K562 (cell line): ENCODE measurements around the gene NBDY. TPM values are rescaled to one million over a fixed set of nuclear protein-coding genes. Genes with fewer than 3 reads are reported as not detected.

ENCODE experiments used
- ATAC-seq: fragments of 200-7000 bp; cut with Tn5 transposase; 3 replicates; pipeline ENCODE4 v1.9.1; 2020; ENCODE audit warnings: moderate library complexity
- BruUV-seq: library from RNA; stranded (reverse); fragments of 400-500 nt; replicated peaks from 2 replicates; lab custom pipeline; 2021; lab: Mats Ljungman, UMichigan
- CTCF ChIA-PET: fragments of 300-600 bp; formaldehyde crosslinking; extraction: SDS; loops from one replicate; lab custom pipeline; 2021; ENCODE audit warnings: low intra/inter-chr PET ratio; lab: Yijun Ruan, JAX
- POLR2A ChIA-PET: fragments of 300-600, 350-650 bp; sonication (Branson Sonifier 250); formaldehyde crosslinking; extraction: SDS; loops from one replicate; lab custom pipeline; 2021; ENCODE audit warnings: antibody characterized with exemption, inconsistent platforms; lab: Yijun Ruan, JAX
- DNase-seq, 4 experiments: peaks; one replicate each; pipeline versions ENCODE4 v3.0.0 to v3.0.0-alpha.2; 2011 to 2018; ENCODE audit warnings: low spot score in 3 of 4, mixed read lengths in 3 of 4; ENCODE audit errors: extremely low read depth in 1 of 4
- FAIRE-seq: peaks from 2 replicates; lab custom pipeline; 2011; peaks lifted over from hg19 to GRCh38; lab: Jason Lieb, UNC
- H2AFZ ChIP-seq: 2 replicates; pipeline ENCODE4 v1.6.0; 2011; ENCODE audit warnings: low read depth, low read length, control low read depth, inconsistent platforms
- H3K27ac ChIP-seq: fragments of 200-600 bp; 3 replicates; pipeline ENCODE4 v1.8.0; 2011; ENCODE audit warnings: low read depth, mild to moderate bottlenecking, control low read depth, inconsistent platforms, low read length, moderate library complexity, mixed read lengths; ENCODE audit errors: extremely low read depth
- H3K27me3 ChIP-seq, 2 experiments: fragments of 300-600 bp in 1 of 2; 2 replicates in 1 of 2; 3 replicates in 1 of 2; pipeline versions ENCODE4 v1.6.0 to v1.8.0; 2011; ENCODE audit warnings: inconsistent platforms in 2 of 2, low read length in 2 of 2, mild to moderate bottlenecking in 1 of 2, mixed read lengths in 1 of 2, moderate library complexity in 1 of 2; ENCODE audit not compliant: control insufficient read depth in 2 of 2, insufficient read depth in 2 of 2
- H3K36me3 ChIP-seq: fragments of 300-600 bp; 3 replicates; pipeline ENCODE4 v1.8.0; 2011; ENCODE audit warnings: mild to moderate bottlenecking, low read length, inconsistent platforms; ENCODE audit not compliant: control insufficient read depth, insufficient read depth
- H3K4me1 ChIP-seq, 2 experiments: fragments of 200-600 bp in 1 of 2; replicated peaks in 1 of 2; 2 replicates in 1 of 2; 3 replicates in 1 of 2; pipeline versions ENCODE4 v1.5.1 to v1.8.0; 2011; ENCODE audit warnings: inconsistent platforms in 2 of 2, low read length in 2 of 2, mild to moderate bottlenecking in 1 of 2, mixed read lengths in 1 of 2, moderate library complexity in 1 of 2; ENCODE audit not compliant: control insufficient read depth in 2 of 2, insufficient read depth in 2 of 2
- H3K4me2 ChIP-seq: 2 replicates; pipeline ENCODE4 v1.6.1; 2011; ENCODE audit warnings: low read length, control low read depth, inconsistent platforms, mixed read lengths; ENCODE audit not compliant: insufficient read depth
- H3K4me3 ChIP-seq: fragments of 200-600 bp; sonication (generic), shearing (Covaris generic); 2 replicates; pipeline ENCODE4 v1.5.1; 2016; ENCODE audit warnings: control low read depth, inconsistent platforms
- H3K79me2 ChIP-seq: fragments of 200-600 bp; 3 replicates; pipeline ENCODE4 v1.8.0; 2011; ENCODE audit warnings: low read length, inconsistent platforms; ENCODE audit not compliant: control insufficient read depth, insufficient read depth
- H3K9ac ChIP-seq, 2 experiments: 2 replicates each; pipeline versions ENCODE4 v1.6.0 to v1.6.1; 2011; ENCODE audit warnings: low read depth in 2 of 2, low read length in 2 of 2, control low read depth in 1 of 2, inconsistent platforms in 1 of 2, mild to moderate bottlenecking in 1 of 2, mixed read lengths in 1 of 2; ENCODE audit not compliant: insufficient read depth in 1 of 2
- H3K9me1 ChIP-seq: one replicate; pipeline ENCODE4 v1.6.0; 2011; ENCODE audit warnings: inconsistent platforms, mild to moderate bottlenecking, low read length, moderate library complexity; ENCODE audit not compliant: control insufficient read depth, insufficient read depth
- H3K9me3 ChIP-seq: replicated peaks from 2 replicates; pipeline ENCODE4 v1.5.1; 2011; ENCODE audit warnings: low read depth, low read length, inconsistent platforms; ENCODE audit not compliant: control insufficient read depth, insufficient read depth
- H4K20me1 ChIP-seq: replicated peaks from 2 replicates; pipeline ENCODE4 v1.6.1; 2011; ENCODE audit warnings: low read length, inconsistent platforms, mixed read lengths; ENCODE audit not compliant: control insufficient read depth, insufficient read depth
- DPF2 ChIP-seq: fragments of 450-650 bp; IDR thresholded peaks from 2 replicates; pipeline ENCODE4 v1.6.1; 2016
- ZNF592 ChIP-seq: fragments of 450-650 bp; IDR thresholded peaks from 2 replicates; pipeline ENCODE4 v1.6.1; 2017; ENCODE audit warnings: antibody characterized with exemption, mild to moderate bottlenecking
- WGBS: fragments of 100-300 bp; shearing (Covaris generic); methylation state at CpG from one replicate; pipeline ENCODE4 v1.1.6; 2016; ENCODE audit warnings: low coverage, mixed read lengths; ENCODE audit not compliant: insufficient coverage; ENCODE audit errors: missing lambda C conversion rate; 5-methylcytosine and 5-hydroxymethylcytosine counted together
- in situ Hi-C: fragments of 300-500 bp; cut with MboI; formaldehyde crosslinking; loops from 4 replicates; pipeline ENCODE4 v1.15.0; 2018; ENCODE audit warnings: inconsistent platforms, mixed read lengths
- intact Hi-C: fragments of 100-400 bp; cut with micrococcal nuclease; formaldehyde crosslinking; loops from 2 replicates; pipeline ENCODE4 v1.14.2; 2022
- polyA plus RNA-seq, 8 experiments: library from polyadenylated mRNA; depleted of rRNA in 4 of 8; stranded (reverse) in 5 of 8; unstranded in 3 of 8; fragments of >200 nt; fragmentation: Nextera tagmentation in 2 of 8; fragmentation: Illumina TruSeq in 1 of 8; extraction: Ambion mirVana in 2 of 8; extraction: Trizol in 1 of 8; gene quantifications; 2 replicates each; pipeline versions ENCODE4 v1.2.1 to v1.2.3, GENCODE V29; 2011 to 2014; ENCODE audit warnings: inconsistent platforms in 1 of 8, missing spikeins in 1 of 8
- total RNA-seq, 7 experiments: library from RNA; depleted of rRNA in 6 of 7; stranded (reverse); fragments of >200 nt in 6 of 7; fragmentation: Illumina TruSeq in 2 of 7; extraction: Trizol in 2 of 7; gene quantifications; 2 replicates each; pipeline versions ENCODE4 v1.2.1 to v1.2.3, GENCODE V29; 2011 to 2021; ENCODE audit warnings: low replicate concordance in 1 of 7
- TF ChIP-seq, protein P1 (sequence below): sonication (generic); formaldehyde crosslinking; IDR thresholded peaks from 2 replicates; pipeline ENCODE4 v1.4.0; 2020; ENCODE audit warnings: mild to moderate bottlenecking, missing genetic modification reagents

NBDY gene
- total and polyA plus RNA-seq, 9 of the 15 experiments (the other 6 are each of a cell fraction or from before 2014, with no cell fraction given), result 1.00 to 24.7 (median 7.0) TPM

GRCh38 chrX:56813318-56813837 is 84.3 kb downstream of the NBDY start:
- Histone ChIP-seq H3K9me1 (no peaks in the 10 kb centered on the region), H3K27ac (peak overlapping the region; percentile 63), H2AFZ (peak overlapping the region; percentile 78), H3K9me3 (no peaks in the 10 kb centered on the region), H4K20me1 (no peaks in the 10 kb centered on the region), H3K79me2 (no peaks in the 10 kb centered on the region), H3K36me3 (no peaks in the 10 kb centered on the region), H3K27me3 (no peaks in the 10 kb centered on the region), H3K4me3 (no peak overlapping the region), H3K4me2 (peak overlapping the region; percentile 46; the same call in 1 of the 2 replicates), H3K9ac (no peak overlapping the region; a peak in 1 of 4 replicates), H3K4me1 (peaks cover 0 to 4% of the 10 kb centered on the region in 2 experiments; a peak in 2 of 5 replicates)
- peak in 2 of 4 experiments; percentile 6 to 46 for DNase-seq
- FAIRE-seq, result peak; percentile 72
- intact Hi-C loops, result no loop called here
- in situ Hi-C loops, result no loop called here
- CTCF ChIA-PET, result no interaction called here
- WGBS, result 2% methylated on average over 5 of the region's 7 CpGs
- BruUV-seq, result no TSS peak
- POLR2A ChIA-PET, result no interaction called here
- ATAC-seq, result peak; percentile 75
- TF ChIP-seq ZNF592, result peak; percentile 34; the same call in 1 of the 2 replicates
- 0 out of 2 replicates have a peak, but pooled peaks have one; percentile 30 for TF ChIP-seq DPF2
- TF ChIP-seq, protein P1, sequence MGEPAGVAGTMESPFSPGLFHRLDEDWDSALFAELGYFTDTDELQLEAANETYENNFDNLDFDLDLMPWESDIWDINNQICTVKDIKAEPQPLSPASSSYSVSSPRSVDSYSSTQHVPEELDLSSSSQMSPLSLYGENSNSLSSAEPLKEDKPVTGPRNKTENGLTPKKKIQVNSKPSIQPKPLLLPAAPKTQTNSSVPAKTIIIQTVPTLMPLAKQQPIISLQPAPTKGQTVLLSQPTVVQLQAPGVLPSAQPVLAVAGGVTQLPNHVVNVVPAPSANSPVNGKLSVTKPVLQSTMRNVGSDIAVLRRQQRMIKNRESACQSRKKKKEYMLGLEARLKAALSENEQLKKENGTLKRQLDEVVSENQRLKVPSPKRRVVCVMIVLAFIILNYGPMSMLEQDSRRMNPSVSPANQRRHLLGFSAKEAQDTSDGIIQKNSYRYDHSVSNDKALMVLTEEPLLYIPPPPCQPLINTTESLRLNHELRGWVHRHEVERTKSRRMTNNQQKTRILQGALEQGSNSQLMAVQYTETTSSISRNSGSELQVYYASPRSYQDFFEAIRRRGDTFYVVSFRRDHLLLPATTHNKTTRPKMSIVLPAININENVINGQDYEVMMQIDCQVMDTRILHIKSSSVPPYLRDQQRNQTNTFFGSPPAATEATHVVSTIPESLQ (CRISPR knock-in tag), result no peak
